ENCODE data around the gene CDH13.
A peak's percentile ranks its signal among the peaks of the same experiment; 100 is the strongest.

Gene CDH13

DNA sequence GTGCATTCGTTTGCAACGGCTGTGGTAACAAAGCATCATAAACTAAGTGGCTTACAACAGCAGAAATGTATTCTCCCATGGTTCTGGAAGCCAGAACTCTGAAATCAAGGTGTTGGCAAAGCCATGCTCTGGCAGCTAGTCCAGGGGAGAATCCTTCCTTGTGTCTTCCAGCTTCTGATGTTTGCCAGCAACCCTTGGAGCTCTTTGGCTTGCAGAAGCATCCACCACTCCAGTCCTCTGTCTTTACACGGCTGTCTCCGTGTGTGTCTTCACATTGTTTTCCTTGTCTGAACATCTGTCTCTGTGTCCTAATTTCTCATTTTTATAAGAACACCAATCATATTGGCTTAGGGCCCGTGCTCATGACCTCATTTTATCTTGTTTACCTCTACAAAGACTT is 915.7 kb downstream of the CDH13 start:
- DNase-seq = no peak

DNA sequence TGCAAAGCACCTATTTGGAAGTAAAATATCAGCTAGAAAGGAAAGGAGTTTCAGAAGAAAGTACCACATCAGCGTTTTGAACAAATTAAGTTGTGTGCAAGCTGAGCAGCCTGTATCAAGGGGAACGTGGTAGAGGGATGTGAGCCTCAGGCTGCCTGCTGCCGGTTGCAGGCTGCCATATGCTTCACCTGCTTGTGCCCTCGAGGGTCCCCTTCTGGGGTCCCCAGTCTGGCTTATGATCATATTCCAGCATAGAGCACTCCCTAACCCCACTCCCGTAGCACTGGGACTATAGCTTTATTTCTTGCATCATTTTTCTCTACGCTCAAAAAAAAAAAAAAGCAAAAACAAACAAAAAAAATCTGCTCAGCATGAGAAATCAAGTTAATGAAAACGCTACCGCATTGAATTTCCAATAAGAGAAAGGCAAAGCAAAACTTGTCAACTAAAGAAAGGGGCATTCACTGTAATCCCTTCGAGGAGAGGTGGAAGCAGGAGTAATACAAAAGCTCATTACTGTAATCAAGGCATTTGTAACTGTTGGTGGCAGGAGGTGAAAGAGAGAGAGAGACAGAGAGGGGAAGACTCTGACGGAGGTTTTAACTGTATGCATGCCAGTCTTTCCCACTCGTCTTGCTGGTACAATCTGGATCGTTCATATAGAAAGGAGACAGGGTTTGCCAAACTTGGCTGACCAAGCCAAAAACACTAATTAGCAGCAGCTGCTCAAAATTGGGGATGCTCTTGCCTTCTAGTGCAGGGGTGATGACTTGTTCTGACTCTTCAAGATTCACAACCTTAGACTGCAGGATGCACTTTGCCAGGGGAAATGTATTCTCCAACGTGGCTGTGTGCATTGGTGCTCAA is 922.8 kb downstream of the CDH13 start:
- no peak for DNase-seq

DNA sequence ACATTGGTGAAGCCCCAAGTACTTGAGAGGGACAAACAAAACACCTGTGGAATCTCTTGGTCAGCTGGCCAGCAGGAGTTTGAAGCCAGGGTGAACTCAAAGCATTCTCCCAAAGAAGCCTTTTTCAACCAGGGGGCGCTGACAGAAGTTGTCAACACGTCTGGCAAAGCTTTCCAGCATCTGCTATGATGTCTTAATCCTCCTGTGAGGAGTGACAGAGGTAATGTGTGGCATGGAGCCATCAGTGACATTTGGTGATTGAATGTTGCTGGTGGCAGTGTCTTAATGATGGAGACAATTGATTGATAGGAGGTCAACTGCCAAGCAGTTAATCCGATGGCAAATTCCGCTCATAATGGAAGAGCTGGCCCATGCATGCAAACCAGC is 923.4 kb downstream of the CDH13 start:
- no peak for DNase-seq

DNA sequence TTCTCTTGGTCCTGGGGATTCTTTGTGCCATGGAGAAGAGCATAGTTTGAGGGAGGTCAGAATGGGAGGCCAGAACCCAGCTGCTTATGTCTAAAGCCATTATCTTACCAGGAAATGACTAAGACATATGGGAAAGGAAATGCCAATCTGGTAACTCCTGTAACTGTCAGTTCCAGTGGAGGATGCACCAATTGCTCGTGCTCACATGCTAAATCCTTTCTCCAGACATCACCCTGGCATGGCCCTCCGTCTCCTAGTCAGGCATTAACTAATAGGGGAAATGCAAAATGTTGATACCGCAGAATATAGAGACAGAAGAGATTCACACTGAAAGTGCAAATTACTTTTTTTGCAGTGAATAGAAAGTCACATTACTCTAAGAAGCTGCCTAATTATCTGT is 925.5 kb downstream of the CDH13 start:
- no peak for DNase-seq

DNA sequence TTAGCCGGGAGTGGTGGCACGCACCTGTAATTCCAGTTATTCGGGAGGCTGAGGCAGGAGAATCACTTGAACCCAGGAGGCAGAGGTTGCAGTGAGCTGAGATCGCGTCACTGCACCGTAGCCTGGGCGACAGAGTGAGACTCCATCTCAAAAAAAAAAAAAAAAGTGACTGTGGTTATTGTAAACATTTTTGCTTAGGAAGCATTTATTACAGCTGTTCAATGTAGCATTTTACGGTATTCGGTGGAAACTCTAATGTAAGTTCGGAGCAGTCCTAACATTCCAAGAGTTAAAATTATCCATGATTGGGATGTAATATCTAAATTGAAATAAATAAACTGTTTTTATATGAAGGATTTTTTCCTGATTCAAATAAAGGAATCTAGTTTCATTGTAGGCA is 926.2 kb downstream of the CDH13 start:
- DNase-seq = no peak

DNA sequence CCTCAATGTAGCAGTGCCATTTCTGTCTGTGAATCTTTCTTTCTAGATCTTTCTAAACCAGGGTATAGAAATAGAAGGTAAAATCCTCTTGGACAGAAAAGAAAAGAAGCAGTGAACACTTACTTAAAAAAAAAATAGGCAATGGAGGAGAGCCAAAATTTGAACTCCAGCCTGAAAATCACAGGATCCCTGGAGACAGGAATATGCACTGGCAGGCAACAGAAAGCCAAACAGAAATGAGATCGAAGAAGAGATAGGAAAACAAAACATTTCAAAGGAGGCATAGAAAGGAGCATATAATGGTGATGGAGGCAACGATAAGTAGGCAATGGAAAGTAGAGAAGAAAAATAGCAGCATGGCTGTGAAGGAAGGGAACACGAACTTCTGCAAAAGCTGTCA is 927.3 kb downstream of the CDH13 start:
- DNase-seq = no peak

DNA sequence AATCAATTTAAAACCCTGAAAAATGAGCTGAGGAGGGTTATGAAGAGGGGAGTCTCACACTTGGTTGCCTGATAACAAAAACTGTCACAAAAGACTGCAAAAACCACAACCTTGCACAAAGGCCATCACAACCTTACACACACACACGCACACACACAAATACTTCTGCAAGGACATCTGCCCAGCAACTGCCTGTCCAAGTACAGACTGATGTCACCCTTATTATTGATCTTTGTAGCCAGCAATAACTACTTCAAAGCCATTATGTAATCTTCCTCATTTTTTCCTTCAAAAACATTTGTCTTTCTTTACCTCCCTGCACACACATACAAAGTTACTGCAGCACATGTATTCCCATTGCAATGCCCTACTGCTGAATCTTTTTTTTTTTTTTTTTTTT is 927.8 kb downstream of the CDH13 start:
- no peak for DNase-seq

DNA sequence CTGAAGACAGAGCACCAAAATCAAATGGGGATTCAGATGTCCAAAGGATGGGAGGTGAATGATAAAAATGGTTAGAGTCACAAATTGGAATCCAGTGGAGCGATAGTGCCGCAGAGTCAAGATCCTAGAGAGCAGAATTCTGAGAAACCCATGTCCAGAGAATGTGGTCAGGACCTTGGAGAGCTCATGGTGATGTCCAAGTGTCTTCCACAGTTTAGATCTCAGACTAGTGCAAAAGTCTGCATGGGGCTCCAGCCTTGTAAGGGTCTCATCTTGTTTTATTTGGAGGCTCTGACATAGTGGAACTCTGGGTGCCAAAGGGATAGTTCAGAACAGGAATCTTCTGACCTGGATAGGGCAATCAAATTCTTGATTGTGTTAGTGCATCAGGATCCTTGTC is 935.1 kb downstream of the CDH13 start:
- DNase-seq = peak in 1 of 2 experiments; percentile 2

DNA sequence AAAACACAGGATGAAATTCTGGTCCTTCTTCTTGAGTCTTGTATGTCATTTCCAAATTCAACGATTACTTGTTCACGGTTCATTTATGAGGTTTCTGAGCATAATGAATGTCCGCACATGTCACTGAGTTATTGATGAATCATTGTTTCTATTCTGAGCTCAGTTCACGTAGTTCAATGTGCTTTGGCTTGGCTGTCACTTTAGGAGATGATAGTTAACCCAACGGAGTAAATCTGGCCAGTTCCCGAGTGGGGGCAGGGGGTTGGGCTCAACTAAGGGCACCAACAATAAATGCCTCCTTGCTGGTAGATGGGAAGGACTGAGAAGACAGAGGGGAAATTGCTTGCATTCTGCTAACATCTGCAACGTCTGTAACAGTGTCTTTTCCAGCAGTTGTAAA is 941.6 kb downstream of the CDH13 start:
- DNase-seq = no peak

DNA sequence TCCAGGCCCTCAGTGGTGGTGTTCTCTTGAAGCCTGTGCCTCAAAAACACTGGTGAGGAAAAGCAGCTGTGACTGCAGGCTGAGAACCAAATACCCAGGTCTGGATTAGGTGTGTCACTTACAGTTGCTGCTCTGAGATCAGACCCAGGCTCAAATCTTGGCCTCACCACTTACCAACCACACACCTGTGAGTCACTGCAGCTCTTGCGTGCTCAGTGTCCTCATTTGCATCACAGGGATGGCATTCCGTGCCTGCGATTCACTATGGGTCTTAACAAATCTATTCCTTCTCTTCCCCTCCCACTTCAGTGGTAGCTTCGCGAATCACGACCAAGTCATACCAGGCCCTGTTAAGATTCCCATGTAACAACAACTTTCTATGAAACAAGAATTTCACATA is 947.6 kb downstream of the CDH13 start:
- DNase-seq = no peak

DNA sequence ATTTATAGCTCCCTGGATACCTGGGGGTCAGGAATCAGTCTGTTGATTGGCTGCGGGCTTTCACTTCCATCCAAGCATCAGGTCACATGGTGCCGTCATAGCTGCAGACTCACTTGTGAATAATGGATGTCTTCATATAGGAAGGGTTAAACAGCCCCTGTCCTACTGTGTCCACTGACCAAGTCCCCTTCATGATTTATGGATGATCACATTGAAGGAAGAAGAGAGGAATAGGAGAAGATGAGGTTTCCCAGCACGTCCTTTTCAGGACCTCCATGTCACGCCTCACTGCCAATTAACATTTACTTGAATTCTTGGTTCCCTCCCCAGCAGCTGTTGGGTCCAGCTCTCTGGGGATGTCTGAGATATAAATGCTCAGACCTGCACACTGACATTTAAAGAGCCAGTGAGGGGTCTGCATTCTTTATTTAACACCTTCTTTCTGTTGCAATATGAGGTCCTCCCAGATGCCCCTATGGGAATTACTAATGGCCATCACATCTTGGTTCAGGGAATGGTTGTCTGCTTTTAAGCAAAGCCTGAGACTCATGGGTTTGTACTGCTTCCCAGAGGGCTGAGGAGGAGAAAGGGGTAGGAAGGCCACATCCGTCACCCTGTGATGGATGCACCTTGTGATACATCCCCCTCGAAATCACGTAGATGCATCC is 950.4 kb downstream of the CDH13 start:
- no peak for DNase-seq

DNA sequence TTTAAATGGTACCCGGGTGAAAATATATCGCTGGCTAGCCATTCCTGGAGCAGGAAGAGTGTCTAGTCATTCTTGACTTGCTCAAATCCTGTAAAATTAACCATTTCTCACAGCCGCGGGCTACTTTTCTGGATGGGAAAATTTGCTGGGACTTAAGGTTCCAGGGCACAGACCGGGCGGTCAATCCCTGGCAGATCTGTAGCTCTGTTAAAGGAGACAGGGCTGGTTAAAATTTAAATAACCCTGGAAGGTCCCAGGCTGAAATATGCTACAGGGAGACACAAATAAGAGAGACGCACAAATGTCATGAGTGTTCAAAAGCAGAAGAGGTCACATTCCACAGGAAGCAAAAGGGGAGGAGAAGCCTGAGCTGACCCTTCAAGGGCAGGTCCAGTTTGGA is 951.4 kb downstream of the CDH13 start:
- no peak for DNase-seq

DNA sequence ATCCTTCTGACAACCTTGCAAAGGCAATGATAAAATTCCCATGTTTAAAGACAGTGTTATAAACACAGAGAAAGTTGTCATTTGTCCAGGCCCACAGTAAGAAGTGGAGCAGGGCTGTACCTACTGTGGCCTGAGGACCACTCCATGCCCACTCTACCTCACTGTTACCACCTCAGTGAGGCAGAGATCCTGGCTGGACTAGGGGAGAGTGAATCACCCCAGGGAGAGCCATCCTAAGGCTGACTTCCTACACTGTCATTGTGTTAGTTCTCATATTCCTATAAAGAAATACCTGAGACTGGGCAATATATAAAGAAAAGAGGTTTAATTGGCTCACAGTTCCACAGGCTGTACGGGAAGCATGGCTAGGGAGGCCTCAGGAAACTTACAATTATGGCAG is 952.3 kb downstream of the CDH13 start:
- DNase-seq = no peak

DNA sequence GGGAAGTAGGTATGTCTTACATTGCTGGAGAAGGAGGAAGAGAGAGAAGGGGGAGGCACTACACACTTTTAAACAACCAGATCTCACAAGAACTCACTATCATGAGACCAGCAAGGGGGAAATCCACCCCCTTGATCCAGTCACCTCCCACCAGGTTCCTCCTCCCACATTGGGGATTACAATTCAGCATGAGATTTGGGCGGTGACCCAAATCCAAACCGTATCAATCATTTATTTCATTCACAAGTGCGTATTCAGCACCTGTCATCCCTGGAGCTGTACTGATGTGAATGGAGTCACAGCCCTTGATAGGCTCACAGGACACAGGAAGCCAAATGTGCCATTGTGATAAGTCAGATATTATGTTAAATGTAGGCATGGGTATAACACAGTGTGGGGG is 952.7 kb downstream of the CDH13 start:
- no peak for DNase-seq

DNA sequence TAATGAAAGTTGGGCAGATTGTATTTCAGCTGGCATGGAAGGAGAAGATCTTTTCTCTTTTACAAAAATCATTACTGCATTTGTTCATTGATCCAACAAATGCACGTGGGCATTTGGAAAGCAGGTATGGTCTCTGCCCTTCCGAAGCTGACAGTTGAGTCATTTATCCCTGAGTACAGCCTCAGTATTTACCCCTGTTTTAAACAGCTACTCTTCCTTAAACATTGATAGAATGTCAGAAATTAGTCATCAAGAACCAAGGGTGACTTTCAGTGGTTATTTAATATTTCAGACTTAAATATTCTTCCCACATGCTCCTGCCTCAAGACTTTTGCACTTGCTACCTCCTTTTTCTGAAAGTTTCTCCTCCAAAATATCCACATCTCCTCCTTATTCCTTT is 954.3 kb downstream of the CDH13 start:
- DNase-seq = no peak

DNA sequence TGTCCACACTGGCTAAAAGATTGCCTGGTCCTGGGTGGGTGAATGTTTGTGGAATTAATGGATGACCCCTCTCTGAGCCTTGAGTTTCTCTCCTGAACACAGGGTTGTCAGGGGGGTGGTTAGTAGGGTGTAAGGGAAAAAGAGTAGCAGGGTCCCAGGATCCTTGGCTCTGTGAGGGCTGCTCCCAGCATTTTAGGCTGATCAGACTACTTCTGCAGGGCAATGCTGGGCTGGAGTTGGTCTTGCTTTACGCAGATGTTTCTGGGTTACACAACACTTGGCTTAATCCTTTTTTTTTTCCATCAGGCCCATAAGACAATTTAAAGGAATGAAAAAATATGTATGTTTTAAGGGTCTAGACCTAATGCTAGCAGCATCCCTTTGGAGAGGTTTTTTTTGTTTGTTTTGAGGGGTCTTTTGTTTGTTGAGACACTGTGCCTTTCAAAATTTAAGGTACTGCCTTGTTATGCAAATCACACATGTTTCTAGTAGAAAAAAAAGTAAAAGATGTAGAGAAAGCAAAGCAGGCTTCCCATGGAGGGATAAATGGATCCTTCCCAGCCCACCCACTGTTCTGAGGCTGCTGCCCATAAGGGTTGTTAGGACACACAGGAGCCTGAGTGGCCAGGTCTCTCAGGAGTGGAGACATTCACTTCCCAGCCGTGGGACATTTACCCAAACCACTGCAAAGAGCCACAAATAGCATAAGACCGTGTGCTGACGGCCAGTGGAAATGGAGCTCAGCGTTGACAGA is 955.4 kb downstream of the CDH13 start:
- no peak for DNase-seq

DNA sequence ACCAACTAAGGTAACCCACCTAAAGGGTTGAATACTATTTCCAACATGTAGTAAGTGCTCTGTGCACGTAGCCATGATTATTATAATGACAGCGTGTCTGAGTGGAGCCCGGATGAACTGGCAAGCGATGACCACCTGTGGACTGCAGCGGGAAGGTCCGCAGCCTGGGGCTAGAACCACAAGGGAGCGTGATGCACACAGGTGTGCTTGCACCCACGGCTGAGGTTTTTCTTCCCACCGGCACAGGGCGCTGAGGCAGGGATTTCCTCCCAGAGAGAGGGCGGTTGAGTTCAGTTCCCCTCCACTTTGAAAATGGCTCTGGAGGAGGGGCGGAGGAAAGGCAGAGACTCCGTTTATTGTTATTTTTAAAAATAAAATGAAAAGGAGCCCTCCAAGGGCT is 959.3 kb downstream of the CDH13 start:
- DNase-seq = no peak

DNA sequence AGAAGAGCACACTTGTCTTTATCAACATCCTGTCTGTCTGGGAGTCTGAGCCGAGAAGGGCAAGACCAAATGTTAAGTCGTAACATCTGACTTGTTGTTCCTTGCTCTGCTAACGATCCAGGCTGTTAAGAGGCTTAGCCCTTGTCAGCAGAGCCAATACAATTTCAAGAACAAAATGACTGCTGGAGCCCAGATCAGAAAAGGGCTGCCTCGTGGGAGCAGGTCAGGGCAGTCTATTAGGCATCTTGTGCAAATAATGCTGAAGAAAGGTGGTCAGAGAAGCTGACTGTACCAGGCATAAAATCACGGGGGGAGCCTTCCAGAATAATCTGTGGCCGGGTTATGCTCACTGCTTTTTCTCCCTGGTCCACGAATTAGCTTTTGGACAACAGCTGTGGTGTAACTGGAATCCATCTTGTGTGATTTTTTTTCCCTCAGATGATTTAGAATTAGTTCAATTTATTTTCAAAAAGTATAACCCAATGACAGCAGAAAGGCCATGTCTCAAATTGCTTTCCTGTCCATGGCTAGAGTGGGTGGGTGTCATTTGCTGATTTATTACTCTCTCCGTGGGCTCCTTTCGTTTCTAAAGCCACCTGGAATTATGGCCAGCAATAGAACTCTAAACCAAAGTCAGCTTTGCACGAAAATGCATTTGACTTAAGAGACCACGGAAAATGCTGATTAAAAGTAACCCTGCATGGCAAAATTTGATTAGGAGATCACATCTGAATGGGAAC is 959.9 kb downstream of the CDH13 start:
- no peak for DNase-seq

DNA sequence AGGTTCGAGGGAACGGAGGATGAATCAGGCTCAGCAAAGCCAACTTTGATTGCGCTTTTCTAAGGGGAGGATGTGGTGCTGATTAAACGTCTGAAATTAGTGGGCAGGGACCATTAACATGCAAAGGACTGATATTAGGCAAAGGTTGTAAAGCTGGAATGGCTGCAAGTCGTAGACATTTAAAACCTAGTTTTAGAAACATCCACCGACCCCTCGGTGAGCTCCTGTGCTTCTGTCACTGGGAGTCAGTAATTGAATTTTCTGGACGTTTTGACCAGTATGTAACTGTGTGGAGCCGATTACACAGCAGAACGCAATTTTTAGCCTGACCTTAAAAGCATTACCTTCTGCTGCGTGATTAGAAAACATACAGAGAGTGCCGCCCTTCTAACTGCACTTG is 960.4 kb downstream of the CDH13 start:
- DNase-seq = no peak

DNA sequence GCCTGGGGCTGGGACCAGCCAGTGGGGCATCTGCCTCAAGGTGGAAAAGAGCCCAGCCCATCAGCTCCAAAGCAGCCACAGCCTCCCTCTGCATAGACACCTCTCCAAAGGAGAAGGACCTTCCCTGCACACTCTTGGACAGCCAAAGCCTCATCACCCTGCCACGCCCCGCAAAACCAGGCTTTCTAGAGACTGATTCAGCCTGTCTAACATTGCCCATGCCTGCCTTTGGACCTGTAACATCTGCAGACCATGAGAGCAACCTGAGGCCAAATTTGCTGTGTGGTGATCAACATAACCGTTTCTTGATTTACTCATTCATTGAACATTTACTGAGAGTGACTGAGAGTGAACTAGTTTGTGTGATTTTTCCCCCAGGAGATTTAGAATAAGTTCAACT is 961.3 kb downstream of the CDH13 start:
- no peak for DNase-seq

DNA sequence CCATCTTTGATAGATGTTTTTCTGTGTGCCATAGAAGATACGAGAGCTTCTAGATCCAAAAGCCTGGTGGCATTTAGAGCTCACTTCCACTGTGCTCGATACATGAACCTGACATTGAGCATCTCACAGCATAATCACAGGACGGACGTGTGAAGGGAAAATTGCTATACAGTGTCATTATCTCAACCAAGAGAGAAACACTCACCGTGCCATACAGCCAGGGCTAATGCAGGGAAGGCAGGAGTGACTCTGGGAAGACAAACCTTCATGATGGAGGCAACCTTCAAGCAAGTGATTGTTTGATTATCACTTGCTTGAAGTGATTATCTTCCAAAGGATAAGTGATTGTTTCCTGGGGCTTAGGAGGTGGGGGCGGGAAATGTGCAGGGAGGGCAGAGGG is 962.8 kb downstream of the CDH13 start:
- no peak for DNase-seq

DNA sequence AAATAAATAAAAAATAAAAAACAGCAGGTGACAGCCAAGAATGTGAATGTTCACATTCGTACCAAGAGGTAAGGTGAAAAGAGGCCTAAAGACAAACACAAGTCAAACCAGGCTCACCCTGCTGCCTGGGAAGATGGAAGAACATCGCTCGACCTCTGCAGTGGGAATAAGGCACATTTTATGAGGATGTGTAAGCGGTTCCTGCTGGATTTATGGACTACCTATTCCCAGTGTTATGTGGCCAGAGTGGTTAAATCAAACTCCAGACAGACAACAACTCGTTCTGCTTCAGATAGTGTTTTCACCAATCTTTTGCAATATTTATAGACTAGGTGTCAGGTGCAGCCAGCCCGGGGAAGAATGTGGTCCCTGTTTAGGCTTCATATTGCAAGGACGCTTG is 966.0 kb downstream of the CDH13 start:
- no peak for DNase-seq

DNA sequence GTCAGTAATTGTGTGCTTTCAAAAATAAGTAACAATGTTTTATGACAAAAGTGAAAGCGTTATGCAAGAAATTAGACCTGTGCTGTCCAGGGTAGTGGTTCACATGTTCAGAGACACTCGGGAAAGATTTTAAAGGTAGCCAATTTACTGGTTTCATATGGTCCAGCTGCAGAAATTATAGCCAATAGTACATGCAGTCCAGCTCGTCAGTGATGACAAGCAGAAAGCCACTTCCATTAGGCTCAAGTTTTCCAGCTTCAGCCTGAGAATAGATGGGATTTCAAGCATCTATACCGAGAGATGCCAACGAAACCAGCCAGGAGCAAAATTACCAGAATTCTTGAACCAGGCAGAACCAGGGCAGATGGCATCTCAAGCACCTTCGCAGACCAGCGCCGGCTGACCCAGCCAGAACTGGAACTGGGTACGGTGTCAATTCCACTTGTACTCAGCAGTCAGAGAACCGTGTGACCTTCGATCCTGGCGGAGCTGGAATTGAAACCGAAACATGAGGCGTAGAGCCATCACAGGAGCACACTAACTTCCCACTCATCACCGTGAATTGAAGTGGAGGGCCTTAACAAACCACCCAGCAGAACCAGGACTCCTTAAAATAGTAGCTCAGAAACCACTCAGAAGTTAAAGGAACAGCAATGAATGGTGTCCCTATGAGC is 973.2 kb downstream of the CDH13 start:
- DNase-seq = no peak
